ENCODE data around the gene ZNRD2. TPM values are rescaled to one million over a fixed set of nuclear protein-coding genes. Genes with fewer than 3 reads are reported as not detected.

Gene ZNRD2
- total and polyA plus RNA-seq, 2 of the 8 experiments (the other 6 are each of a cell fraction or from before 2014, with no cell fraction given), result 53.4 to 125 TPM

DNA sequence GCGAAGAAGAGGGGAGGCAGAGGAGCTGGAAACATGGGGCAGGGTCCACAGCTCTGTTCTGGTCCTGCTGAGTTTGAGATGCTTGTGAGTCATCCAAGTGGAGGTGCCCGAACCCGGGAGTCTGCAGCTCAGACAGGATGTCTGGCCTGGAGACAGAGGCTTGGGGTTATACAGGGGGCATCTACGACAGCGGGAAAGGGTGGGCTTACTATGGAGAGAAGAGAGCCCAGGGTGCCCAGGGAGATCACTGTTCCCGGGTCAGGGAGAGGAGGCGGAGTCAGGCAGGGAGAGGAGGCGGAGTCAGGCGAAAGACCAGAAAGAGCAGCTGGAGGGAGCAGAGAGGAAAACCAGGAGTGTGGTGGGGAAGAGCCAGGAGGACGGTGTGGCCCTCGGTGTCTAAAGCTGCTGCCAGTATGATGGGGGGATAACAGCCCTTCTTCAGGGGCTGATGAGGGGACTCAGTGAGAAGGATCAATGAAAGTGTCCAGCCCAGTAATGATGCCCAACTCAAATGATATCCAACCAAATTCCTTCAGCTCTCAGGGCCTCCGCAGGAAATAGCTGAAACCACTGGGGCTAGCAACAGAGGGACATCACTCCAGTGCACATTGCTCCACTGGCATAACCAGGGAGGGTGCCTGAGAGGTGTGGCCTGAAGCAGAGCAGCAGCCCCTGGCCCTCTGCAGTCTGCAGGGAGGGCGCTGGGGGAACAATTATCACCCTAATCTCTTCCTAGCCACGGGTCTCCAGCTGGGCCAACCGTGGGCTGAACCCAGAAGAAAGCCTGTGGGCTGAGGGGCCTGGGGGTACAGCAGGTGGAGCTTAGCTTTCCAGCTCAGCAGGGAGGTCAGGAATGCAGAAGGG lies 9.5 kb upstream of the ZNRD2 start:
- peaks cover 0 to 17% (median 14%) of the 10 kb centered on the region in 4 experiments; a peak in 5 of 7 replicates for H3K27me3 ChIP-seq (replicated peaks in 1 of 4; ENCODE audit: control insufficient read depth in 3 of 4, extremely low read depth in 1 of 4, insufficient read depth in 3 of 4, low read length in 3 of 4)
- no peaks in the 10 kb centered on the region for H3K36me3 ChIP-seq (ENCODE audit: control insufficient read depth in 2 of 4, insufficient read depth in 4 of 4, low read length in 3 of 4)
- no peaks in the 10 kb centered on the region for H3K79me1 ChIP-seq (ENCODE audit: low read depth, low read length)
- H3K23me2 ChIP-seq (ENCODE audit: low read depth, low read length), result peaks cover 4% of the 10 kb centered on the region; the same call in 1 of the 2 replicates
- H3K23ac ChIP-seq (ENCODE audit: insufficient read length), result no peak overlapping the region
- H3K4me3 ChIP-seq (ENCODE audit: extremely low read depth in 1 of 4, insufficient read depth in 2 of 4, low read depth in 3 of 4, low read length in 4 of 4), result peak overlapping the region in 1 of 4 experiments; percentile 7; a peak in 3 of 8 replicates
- peak overlapping the region; percentile 47 for H2BK120ac ChIP-seq (replicated peaks; ENCODE audit: low read depth, low read length)
- H2BK20ac ChIP-seq (ENCODE audit: low read length), result 0 out of 2 replicates have a peak overlapping the region, but pooled peaks have one; percentile 72
- no peak overlapping the region for H3K27ac ChIP-seq (ENCODE audit: low read depth, low read length)
- H3K9me3 ChIP-seq (ENCODE audit: insufficient read depth in 2 of 2, low read depth in 1 of 2, low read length in 1 of 2), result no peaks in the 10 kb centered on the region
- ChIA-PET CTCF (ENCODE audit: partially characterized antibody) (interaction anchor here (0.5 to 16.3 kb wide), 13 partner anchors 8 to 449 kb away, joined by 3 to 284 read pairs (median 3); partner anchors contain the start of genes FAM89B and ZNRD2), POLR2A (ENCODE audit: partially characterized antibody) (interaction anchor here (0.6 to 4.2 kb wide), 16 partner anchors 9 to 142 kb away, joined by 3 to 29 read pairs (median 5); partner anchors contain the start of genes FAM89B, MALAT1, PCNX3 and ZNRD2)
- H4K8ac ChIP-seq (ENCODE audit: extremely low read depth, insufficient read depth, low read length), result no peak overlapping the region; the same call in 1 of the 2 replicates
- peak overlapping the region; percentile 81 for H2BK15ac ChIP-seq (ENCODE audit: low read length)
- H2AK5ac ChIP-seq (ENCODE audit: low read depth, low read length), result peak overlapping the region; percentile 47
- WGBS, 2 experiments (ENCODE audit: extremely low coverage in 1 of 2, insufficient coverage in 1 of 2, insufficient read length in 1 of 2, insufficient replicate concordance in 2 of 2, low coverage in 1 of 2, low lambda C conversion rate in 2 of 2, missing lambda C conversion rate in 1 of 2), result 29% methylated on average over 15 of the region's 15 CpGs; no CpG with 5 or more reads in 1 of the 2 experiments
- peak overlapping the region; percentile 52; the same call in 1 of the 2 replicates for H2BK5ac ChIP-seq (ENCODE audit: low read depth, low read length)
- H2BK12ac ChIP-seq (ENCODE audit: low read depth, low read length), result peak overlapping the region; percentile 68; the same call in 1 of the 2 replicates
- peak in 1 of 2 experiments; percentile 83 for DNase-seq (ENCODE audit: low read depth in 1 of 2, low spot score in 2 of 2)
- H3K9ac ChIP-seq (replicated peaks in 1 of 4; ENCODE audit: extremely low read depth in 1 of 4, low read depth in 3 of 4, low read length in 3 of 4), result peak overlapping the region in 1 of 4 experiments; percentile 39; a peak in 1 of 7 replicates
- peak overlapping the region; percentile 19 for H3K4ac ChIP-seq (replicated peaks; ENCODE audit: insufficient read length, low read depth, low read length)
- no peaks in the 10 kb centered on the region for H3K79me2 ChIP-seq (ENCODE audit: control insufficient read depth in 1 of 2, insufficient read depth in 2 of 2, low read length in 2 of 2)
- peak overlapping the region; percentile 87 for H4K91ac ChIP-seq (replicated peaks; ENCODE audit: insufficient read length, low read length)
- peak overlapping the region; percentile 47 for H4K5ac ChIP-seq (ENCODE audit: insufficient read length, low read depth, low read length)
- peaks cover 0 to 31% (median 23%) of the 10 kb centered on the region in 4 experiments; a peak in 6 of 7 replicates for H3K4me1 ChIP-seq (replicated peaks in 1 of 4; ENCODE audit: control insufficient read depth in 3 of 4, insufficient read depth in 4 of 4, low read length in 3 of 4)
- no peak for FAIRE-seq
- H3K14ac ChIP-seq (ENCODE audit: insufficient read length), result no peak overlapping the region
- H3K18ac ChIP-seq (ENCODE audit: extremely low read depth, low read length), result peak overlapping the region; percentile 79
- peak overlapping the region; percentile 53 to 83 for H3K4me2 ChIP-seq (ENCODE audit: insufficient read depth in 1 of 2, low read depth in 2 of 2, low read length in 2 of 2)
- no peaks in the 10 kb centered on the region for H4K20me1 ChIP-seq (replicated peaks in 1 of 2; ENCODE audit: control insufficient read depth in 1 of 2, insufficient read depth in 2 of 2, low read length in 2 of 2)
- peak overlapping the region; percentile 58 for H2AFZ ChIP-seq (ENCODE audit: low read length)
- H3K56ac ChIP-seq (replicated peaks; ENCODE audit: insufficient read length, low read depth, low read length), result peak overlapping the region; percentile 79
- TF ChIP-seq SIN3A (conservative IDR thresholded peaks at IDR 0.05 in 1 of 2, IDR thresholded peaks at IDR 0.05 in 1 of 2; ENCODE audit: low read depth in 1 of 2, low read length in 2 of 2) (no peak), GTF2F1 (IDR thresholded peaks at IDR 0.05; ENCODE audit: borderline replicate concordance, low read depth, low read length) (no peak), CHD1 (IDR thresholded peaks at IDR 0.05; ENCODE audit: low read depth, low read length) (no peak), JUN (IDR thresholded peaks at IDR 0.05; ENCODE audit: low read depth, low read length) (no peak), ATF3 (IDR thresholded peaks at IDR 0.05; ENCODE audit: insufficient read depth, low read depth, low read length) (no peak), CREB1 (IDR thresholded peaks at IDR 0.05) (no peak)
- TF ChIP-seq, protein P1, sequence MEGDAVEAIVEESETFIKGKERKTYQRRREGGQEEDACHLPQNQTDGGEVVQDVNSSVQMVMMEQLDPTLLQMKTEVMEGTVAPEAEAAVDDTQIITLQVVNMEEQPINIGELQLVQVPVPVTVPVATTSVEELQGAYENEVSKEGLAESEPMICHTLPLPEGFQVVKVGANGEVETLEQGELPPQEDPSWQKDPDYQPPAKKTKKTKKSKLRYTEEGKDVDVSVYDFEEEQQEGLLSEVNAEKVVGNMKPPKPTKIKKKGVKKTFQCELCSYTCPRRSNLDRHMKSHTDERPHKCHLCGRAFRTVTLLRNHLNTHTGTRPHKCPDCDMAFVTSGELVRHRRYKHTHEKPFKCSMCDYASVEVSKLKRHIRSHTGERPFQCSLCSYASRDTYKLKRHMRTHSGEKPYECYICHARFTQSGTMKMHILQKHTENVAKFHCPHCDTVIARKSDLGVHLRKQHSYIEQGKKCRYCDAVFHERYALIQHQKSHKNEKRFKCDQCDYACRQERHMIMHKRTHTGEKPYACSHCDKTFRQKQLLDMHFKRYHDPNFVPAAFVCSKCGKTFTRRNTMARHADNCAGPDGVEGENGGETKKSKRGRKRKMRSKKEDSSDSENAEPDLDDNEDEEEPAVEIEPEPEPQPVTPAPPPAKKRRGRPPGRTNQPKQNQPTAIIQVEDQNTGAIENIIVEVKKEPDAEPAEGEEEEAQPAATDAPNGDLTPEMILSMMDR (IDR thresholded peaks at IDR 0.05; ENCODE audit: control extremely low read depth in 1 of 3, insufficient read depth in 1 of 3, low read depth in 1 of 3, low read length in 3 of 3), result no peak
